AML-193 (cell line): ENCODE results near the gene UBXN6.

Experiments used
- DNase-seq, 2 experiments: peaks; one replicate each; lab custom pipeline; 2025; lab: John Stamatoyannopoulos, UW

Gene UBXN6

GRCh38 chr19:4442819-4443146 lies 14.8 kb downstream of the UBXN6 start:
- no peak for DNase-seq

DNA sequence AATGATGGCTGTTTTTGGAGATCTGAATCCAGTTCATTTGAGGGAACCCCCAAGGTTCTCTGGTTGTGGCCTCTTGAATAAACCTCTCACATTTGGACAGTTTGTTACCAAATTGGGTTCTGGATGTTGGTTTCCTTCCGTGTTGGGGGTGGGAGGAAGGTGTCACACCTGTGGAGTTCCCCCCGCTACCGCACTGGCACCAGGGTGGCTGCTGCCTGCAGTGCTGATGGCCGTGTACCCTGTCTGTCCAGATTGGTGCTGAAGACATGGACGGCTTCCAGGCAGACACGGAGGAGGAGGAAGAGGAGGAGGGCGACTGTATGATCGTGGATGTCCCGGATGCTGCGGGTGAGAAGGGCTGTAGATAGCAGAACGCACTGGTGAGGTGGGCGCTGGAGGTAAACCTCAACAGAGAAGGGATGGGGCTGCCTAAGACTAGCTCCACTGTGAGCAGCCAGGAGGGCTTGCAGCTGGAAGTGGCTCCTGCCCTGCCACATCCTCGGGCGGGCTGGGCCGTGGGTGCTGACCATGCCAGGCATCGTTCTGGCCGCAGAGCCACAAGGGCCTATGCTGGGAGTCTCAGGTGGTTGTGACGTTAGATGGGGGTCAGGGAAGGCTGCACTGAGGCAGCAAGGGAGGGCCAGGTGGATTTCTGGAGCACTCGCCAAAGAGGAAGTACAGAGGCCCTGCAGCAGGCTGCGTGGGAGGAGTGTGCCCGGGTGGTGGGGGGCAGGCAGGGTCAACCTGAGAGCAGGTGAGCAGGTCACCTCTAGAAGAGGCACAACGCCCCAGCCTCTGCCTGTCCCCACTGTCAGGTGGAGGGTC lies 15.4 kb downstream of the UBXN6 start:
- DNase-seq: no peak

DNA sequence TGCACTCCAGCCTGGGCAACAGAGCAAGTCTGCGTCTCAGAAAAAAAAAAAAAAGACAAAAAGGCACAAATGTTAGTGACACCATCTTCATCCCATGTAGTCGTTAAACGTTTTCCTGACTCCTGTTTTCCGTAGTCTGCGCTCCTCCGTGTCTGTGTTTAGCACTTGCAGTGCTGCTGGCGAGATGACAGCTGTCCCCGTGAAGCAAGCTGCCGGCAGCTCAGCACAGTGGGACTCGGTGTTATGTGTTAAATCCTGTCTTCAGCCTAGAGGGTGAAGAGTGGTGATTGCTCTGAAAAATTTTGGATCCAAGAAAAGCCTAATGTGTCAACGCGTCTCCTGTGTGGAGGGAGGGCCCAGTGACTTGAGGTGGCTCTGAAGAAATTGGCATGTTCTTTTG lies 18.4 kb downstream of the UBXN6 start:
- no peak for DNase-seq

- no peak for DNase-seq
These were observed 20.5 kb downstream of the UBXN6 start for GRCh38 chr19:4437103-4437502.

DNA sequence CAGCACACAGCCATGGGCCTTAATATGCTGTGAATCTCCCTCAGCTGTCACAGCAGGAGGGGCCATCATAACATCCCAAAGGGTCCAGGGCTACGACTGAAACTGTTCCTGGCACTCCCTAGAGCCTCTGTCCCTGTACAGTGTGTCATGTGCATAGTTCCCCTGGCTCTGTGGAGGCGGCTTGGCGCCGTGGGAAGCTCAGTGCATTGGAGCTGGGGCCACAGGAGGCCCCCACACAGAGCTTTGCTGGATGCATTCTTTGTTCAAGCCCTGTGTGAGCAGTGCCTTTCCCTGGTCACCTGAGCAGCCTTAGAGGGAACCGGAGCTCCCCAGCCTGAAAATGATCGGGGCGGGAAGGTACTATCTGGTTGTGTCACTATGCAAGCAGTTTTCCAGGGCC lies 21.4 kb downstream of the UBXN6 start:
- DNase-seq: no peak

- DNase-seq: no peak
These were observed 23.2 kb downstream of the UBXN6 start for GRCh38 chr19:4434391-4434790.

GRCh38 chr19:4432918-4433506 lies 24.6 kb downstream of the UBXN6 start:
- no peak for DNase-seq

- DNase-seq: peak; percentile 32 to 49
These were observed 25.6 kb downstream of the UBXN6 start for GRCh38 chr19:4431808-4432674.

DNA sequence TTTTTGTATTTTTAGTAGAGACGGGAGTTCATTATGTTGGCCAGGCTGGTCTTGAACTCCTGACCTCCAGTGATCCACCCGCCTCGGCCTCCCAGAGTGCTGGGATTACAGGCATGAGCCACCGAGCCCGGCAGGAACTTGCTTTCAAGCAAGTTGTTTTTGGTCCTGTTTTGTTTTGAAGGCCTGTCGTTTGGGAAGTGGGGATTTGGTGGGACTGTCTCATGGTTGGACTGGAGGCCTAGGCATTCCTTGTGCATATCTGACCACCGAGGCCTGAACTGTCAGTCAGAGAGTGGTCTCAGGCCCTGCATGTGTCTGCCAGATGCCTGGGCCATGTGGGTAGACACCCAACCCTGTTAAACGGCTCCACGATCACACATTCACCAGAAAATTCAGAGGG lies 26.3 kb downstream of the UBXN6 start:
- no peak for DNase-seq

GRCh38 chr19:4430760-4431159 lies 26.8 kb downstream of the UBXN6 start:
- peak; percentile 80 to 85 for DNase-seq

DNA sequence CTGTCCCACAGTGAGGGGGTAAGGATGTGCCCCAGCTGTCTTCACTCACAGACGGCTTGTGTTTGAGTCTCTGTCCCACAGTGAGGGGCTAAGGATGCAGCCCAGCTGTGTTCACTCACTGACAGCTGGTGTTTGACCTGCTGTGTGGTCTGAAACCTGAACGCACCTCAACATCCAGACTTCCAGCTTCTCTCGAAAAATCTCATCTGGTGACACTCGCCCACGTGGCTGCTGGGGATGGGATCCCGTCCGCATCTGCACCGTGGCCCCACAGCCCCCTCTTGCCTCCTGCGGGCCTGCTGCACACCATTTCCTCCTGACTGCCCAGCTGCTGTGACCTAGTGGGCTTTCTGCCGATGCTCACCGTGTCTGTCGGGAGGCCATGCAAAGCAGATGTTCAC lies 27.8 kb downstream of the UBXN6 start:
- DNase-seq: no peak

GRCh38 chr19:4429256-4429655 lies 28.3 kb downstream of the UBXN6 start:
- DNase-seq: no peak

DNA sequence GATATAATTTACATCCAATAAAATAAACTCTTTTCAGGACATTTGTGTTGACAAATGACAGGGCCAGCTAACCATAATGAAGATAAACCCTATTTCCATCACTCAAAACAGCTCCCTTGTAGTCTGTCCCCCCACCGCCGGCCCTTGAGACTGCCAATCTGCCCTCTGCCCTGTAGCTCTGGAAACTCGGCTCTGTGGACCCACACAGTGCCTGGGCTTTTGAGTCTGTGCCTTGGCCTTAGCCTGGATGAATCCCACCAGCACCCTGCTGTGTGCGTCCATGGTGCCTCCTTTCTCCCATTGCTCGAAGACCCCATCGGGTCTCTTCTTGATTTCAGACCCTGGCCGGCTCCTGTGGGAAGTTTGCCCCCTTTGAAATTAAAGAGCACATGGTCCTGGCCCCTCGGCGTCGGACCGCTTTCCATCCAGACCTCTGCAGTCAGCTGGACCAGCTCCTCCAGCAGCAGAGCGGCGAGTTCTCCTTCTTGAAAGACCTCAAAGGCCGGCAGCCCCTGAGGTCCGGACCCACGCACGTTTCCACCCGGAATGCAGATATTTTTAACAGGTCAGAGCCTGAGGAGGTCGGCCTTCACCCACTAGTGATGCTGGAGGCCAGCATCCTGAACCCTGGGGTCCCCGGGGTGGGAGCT lies 29.1 kb downstream of the UBXN6 start:
- DNase-seq: no peak

DNA sequence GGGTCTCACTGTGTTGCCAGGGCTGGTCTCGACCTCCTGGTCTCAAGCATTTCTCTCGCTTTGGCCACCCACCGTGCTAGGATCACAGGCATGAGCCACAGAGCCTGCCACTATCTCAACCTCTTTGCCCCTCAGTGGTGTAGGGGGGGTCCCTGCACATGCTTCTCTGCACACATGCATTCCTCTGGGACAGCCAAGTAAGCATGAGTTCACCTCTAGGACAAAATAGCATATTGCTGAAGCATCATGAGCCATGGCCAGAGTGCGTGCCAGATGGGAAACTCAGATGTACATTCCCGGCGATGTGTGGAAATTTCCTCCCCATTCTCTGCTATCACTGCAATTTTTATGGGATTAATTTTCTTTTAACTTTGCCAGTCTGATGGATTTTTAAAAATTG lies 32.1 kb downstream of the UBXN6 start:
- DNase-seq: no peak

DNA sequence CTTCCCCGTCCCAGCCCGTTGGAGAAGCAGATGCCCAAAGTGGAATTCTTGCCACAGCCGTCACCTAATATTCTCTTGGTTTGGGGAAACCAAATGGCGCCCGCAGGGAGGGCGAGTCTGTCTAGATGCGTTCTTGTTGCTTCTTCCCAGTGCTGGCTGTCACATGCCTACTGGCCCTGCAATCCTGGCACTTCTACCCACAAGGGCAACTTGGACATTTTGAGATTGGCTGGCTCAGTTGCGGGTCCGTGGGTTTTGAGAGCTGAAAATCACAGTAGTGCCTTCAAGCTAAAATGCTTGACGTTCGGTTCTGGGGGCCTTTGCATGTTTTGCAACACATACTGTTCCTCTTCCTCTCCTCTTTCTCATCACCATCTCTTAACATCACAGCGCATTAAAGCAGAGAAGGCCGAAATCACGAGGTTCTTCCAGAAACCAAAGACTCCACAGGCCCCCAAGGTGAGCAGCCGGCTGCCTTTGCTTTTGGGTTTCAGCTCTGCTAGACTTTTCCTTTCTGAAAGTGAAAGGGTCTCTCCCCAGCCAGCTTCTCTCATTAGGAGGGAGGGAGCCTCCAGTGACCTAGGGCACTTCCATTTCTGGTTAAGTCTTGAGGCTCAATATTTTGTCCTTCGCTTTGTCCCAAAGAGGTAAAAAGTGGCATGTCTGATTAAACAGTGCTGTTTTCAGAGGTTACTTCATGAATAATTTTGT lies 34.0 kb downstream of the UBXN6 start:
- DNase-seq: no peak

DNA sequence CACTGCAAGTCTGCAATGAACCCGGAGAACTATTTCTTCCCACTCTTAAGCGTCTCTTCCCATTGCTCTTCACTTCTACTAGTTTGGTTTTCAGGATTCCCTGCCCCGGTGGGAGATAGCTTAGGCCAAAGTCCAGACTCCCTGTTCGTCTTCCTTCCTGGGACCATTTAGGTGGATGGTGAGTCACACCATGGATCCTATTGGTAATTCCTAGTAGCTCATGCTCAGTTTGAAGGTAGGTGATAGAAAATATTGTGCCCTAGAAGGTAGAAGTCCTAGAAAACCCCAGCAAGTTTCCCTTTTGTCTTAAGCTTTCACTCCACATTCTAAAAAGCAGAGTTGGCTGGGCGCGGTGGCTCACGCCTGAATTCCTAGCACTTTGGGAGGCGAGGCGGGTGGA lies 41.3 kb downstream of the UBXN6 start:
- DNase-seq: no peak

- no peak for DNase-seq
These were observed 42.2 kb downstream of the UBXN6 start for GRCh38 chr19:4415352-4415751.

- DNase-seq: no peak
These were observed 42.7 kb downstream of the UBXN6 start for GRCh38 chr19:4414800-4415321.

DNA sequence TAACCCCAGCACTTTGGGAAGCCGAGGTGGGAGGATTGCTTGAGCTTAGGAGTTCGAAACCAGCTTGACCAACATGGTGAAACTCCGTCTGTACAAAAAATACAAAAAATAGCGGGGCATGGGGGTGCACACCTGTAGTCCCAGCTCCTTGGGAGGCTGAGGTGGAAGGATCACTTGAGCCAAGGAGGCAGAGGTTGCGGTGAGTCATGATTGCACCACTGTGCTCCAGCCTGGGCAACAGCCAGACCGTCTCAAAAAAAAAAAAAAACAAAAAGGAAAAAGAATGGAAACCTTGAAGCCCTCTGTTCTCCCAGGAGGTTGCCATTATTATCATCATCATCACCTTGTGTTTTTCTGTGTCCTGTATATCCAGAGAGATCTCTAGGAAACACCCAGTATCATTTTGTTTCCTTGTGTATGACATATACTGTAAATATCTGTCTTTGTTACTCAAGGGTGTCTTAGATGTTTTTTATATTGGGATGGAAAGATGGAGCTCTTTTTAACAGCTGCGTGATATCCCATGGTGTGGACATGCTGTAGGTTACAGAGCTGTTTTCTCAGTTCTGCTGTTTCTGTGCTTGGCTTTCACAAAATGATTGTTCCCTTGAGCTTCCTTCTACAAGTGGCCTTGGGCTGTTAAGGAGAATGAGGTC lies 43.3 kb downstream of the UBXN6 start:
- no peak for DNase-seq

DNA sequence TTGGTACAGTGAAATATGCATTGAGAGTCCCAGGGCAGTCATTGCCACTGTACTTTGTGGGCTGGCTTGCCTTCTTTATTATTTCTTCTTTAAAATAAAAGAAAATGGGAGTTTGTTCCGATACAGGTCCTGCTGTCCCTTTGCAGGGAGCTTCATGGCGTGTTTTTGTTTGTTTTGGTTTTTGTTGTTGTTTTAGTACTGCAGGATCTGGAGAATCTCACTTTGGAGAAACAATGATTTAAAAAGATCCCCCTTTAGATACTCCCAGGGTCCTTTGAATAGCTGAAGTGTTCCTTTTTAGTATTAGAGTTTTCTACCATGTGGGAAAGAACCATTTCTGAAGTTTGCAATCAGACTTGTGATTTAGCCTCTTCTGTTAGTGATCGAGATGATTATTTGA lies 44.0 kb downstream of the UBXN6 start:
- no peak for DNase-seq
